ENCODE measurements around the gene SARDH. TPM values are rescaled to one million over a fixed set of nuclear protein-coding genes. Genes with fewer than 3 reads are reported as not detected.

SARDH gene
- total and polyA plus RNA-seq, 2 of the 8 experiments (the other 6 are each of a cell fraction or from before 2014, with no cell fraction given): 6.4 to 7.4 TPM

- H3K27ac ChIP-seq (ENCODE audit: low read depth, low read length): no peak overlapping the region
- no peak overlapping the region for H3K23ac ChIP-seq (ENCODE audit: insufficient read length)
- H3K4me1 ChIP-seq (replicated peaks in 1 of 4; ENCODE audit: control insufficient read depth in 3 of 4, insufficient read depth in 4 of 4, low read length in 3 of 4): peaks cover 0 to 4% (median under 1%) of the 10 kb centered on the region in 4 experiments; a peak in 4 of 7 replicates
- no peaks in the 10 kb centered on the region for H3K27me3 ChIP-seq (replicated peaks in 1 of 4; ENCODE audit: control insufficient read depth in 3 of 4, extremely low read depth in 1 of 4, insufficient read depth in 3 of 4, low read length in 3 of 4)
- no peak overlapping the region for H3K4ac ChIP-seq (replicated peaks; ENCODE audit: insufficient read length, low read depth, low read length)
- H3K9me3 ChIP-seq (ENCODE audit: insufficient read depth in 2 of 2, low read depth in 1 of 2, low read length in 1 of 2): no peaks in the 10 kb centered on the region
- no peaks in the 10 kb centered on the region for H3K79me2 ChIP-seq (ENCODE audit: control insufficient read depth in 1 of 2, insufficient read depth in 2 of 2, low read length in 2 of 2)
- H2AFZ ChIP-seq (ENCODE audit: low read length): no peak overlapping the region
- H3K79me1 ChIP-seq (ENCODE audit: low read depth, low read length): no peaks in the 10 kb centered on the region
- no peak overlapping the region for H4K91ac ChIP-seq (replicated peaks; ENCODE audit: insufficient read length, low read length)
- TF ChIP-seq RAD21 (IDR thresholded peaks at IDR 0.05 in 1 of 2, conservative IDR thresholded peaks at IDR 0.05 in 1 of 2; ENCODE audit: low read depth in 2 of 2, low read length in 2 of 2) (peak in 1 of 2 experiments; percentile 37; a peak in 1 of 4 replicates), KDM1A (IDR thresholded peaks at IDR 0.05; ENCODE audit: borderline replicate concordance, low read length) (0 out of 2 replicates have a peak, but pooled peaks have one; percentile 15), BCL11A (IDR thresholded peaks at IDR 0.05; ENCODE audit: low read depth in 2 of 2, low read length in 2 of 2) (no peak), CBX8 (IDR thresholded peaks at IDR 0.05; ENCODE audit: borderline replicate concordance, low read depth, low read length) (no peak), KDM4A (IDR thresholded peaks at IDR 0.05; ENCODE audit: low read depth, low read length, severe bottlenecking) (no peak), CTCF (IDR thresholded peaks at IDR 0.05; ENCODE audit: control extremely low read depth in 1 of 3, insufficient read depth in 1 of 3, low read depth in 1 of 3, low read length in 3 of 3) (peak in 2 of 3 experiments; percentile 21 to 34; a peak in 2 of 4 replicates)
- TF ChIP-seq, protein P1, sequence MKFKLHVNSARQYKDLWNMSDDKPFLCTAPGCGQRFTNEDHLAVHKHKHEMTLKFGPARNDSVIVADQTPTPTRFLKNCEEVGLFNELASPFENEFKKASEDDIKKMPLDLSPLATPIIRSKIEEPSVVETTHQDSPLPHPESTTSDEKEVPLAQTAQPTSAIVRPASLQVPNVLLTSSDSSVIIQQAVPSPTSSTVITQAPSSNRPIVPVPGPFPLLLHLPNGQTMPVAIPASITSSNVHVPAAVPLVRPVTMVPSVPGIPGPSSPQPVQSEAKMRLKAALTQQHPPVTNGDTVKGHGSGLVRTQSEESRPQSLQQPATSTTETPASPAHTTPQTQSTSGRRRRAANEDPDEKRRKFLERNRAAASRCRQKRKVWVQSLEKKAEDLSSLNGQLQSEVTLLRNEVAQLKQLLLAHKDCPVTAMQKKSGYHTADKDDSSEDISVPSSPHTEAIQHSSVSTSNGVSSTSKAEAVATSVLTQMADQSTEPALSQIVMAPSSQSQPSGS (IDR thresholded peaks at IDR 0.05; ENCODE audit: low read length): no peak
- peaks cover 3% of the 10 kb centered on the region; the same call in 1 of the 2 replicates for H3K23me2 ChIP-seq (ENCODE audit: low read depth, low read length)
- H2BK5ac ChIP-seq (ENCODE audit: low read depth, low read length): no peak overlapping the region
- H2BK15ac ChIP-seq (ENCODE audit: low read length): no peak overlapping the region
- H2BK12ac ChIP-seq (ENCODE audit: low read depth, low read length): no peak overlapping the region
- H2AK5ac ChIP-seq (ENCODE audit: low read depth, low read length): no peak overlapping the region
- no peak overlapping the region for H3K4me2 ChIP-seq (ENCODE audit: insufficient read depth in 1 of 2, low read depth in 2 of 2, low read length in 2 of 2)
- ChIA-PET POLR2A (ENCODE audit: partially characterized antibody) (no interaction called here), CTCF (ENCODE audit: partially characterized antibody) (interaction anchor here (1.1 to 2.5 kb wide), 9 partner anchors 9 to 266 kb away, joined by 3 to 12 read pairs (median 3); partner anchors contain the start of gene SARDH)
- H3K4me3 ChIP-seq (ENCODE audit: extremely low read depth in 1 of 4, insufficient read depth in 2 of 4, low read depth in 3 of 4, low read length in 4 of 4): no peak overlapping the region
- H3K14ac ChIP-seq (ENCODE audit: insufficient read length): no peak overlapping the region
- H2BK120ac ChIP-seq (replicated peaks; ENCODE audit: low read depth, low read length): no peak overlapping the region
- H4K8ac ChIP-seq (ENCODE audit: extremely low read depth, insufficient read depth, low read length): no peak overlapping the region
- no peaks in the 10 kb centered on the region for H3K36me3 ChIP-seq (ENCODE audit: control insufficient read depth in 2 of 4, insufficient read depth in 4 of 4, low read length in 3 of 4)
- FAIRE-seq: no peak
- H3K9ac ChIP-seq (replicated peaks in 1 of 4; ENCODE audit: extremely low read depth in 1 of 4, low read depth in 3 of 4, low read length in 3 of 4): no peak overlapping the region
- no peak overlapping the region for H3K56ac ChIP-seq (replicated peaks; ENCODE audit: insufficient read length, low read depth, low read length)
- H3K18ac ChIP-seq (ENCODE audit: extremely low read depth, low read length): no peak overlapping the region
- H4K20me1 ChIP-seq (replicated peaks in 1 of 2; ENCODE audit: control insufficient read depth in 1 of 2, insufficient read depth in 2 of 2, low read length in 2 of 2): peaks cover 0 to 5% of the 10 kb centered on the region in 2 experiments
- no peak overlapping the region for H4K5ac ChIP-seq (ENCODE audit: insufficient read length, low read depth, low read length)
- H2BK20ac ChIP-seq (ENCODE audit: low read length): no peak overlapping the region
- 89% methylated on average over 19 of the region's 19 CpGs; no CpG with 5 or more reads in 1 of the 2 experiments for WGBS, 2 experiments (ENCODE audit: extremely low coverage in 1 of 2, insufficient coverage in 1 of 2, insufficient read length in 1 of 2, insufficient replicate concordance in 2 of 2, low coverage in 1 of 2, low lambda C conversion rate in 2 of 2, missing lambda C conversion rate in 1 of 2)
- no peak for DNase-seq (ENCODE audit: low read depth in 1 of 2, low spot score in 2 of 2)
These were observed 8.4 kb downstream of the SARDH start for GRCh38 chr9:133729617-133730281.
